Testis (tissue), 3 donors: ENCODE results near the gene ITPR2. TPM values are rescaled to one million over a fixed set of nuclear protein-coding genes. Genes with fewer than 3 reads are reported as not detected.

Experiments used
- DNase-seq: peaks from one replicate; pipeline ENCODE4 v3.0.0-alpha.2; 2019
- H3K27ac ChIP-seq, 2 donors: fragments of 200-600 bp; sonication (generic); one replicate each; pipeline ENCODE4 v1.5.1; 2019
- H3K27me3 ChIP-seq: fragments of 200-600 bp; sonication (generic); one replicate; pipeline ENCODE4 v1.5.1; 2019
- H3K36me3 ChIP-seq: fragments of 200-600 bp; sonication (generic); one replicate; pipeline ENCODE4 v1.5.1; 2017; ENCODE audit warnings: low read depth; ENCODE audit errors: missing control alignments
- H3K4me1 ChIP-seq: fragments of 200-600 bp; sonication (generic); one replicate; pipeline ENCODE4 v1.5.1; 2019
- H3K4me3 ChIP-seq, 2 donors: fragments of 200-600 bp; sonication (generic); one replicate each; pipeline ENCODE4 v1.5.1; 2017 to 2019
- H3K9me3 ChIP-seq: fragments of 200-600 bp; sonication (generic); one replicate; pipeline ENCODE4 v1.5.1; 2017
- POLR2A ChIP-seq: fragments of 450-650 bp; IDR thresholded peaks from one replicate; pipeline ENCODE4 v1.6.1; 2017; ENCODE audit warnings: antibody characterized with exemption, mild to moderate bottlenecking, moderate library complexity
- WGBS, 2 donors: methylation state at CpG; one replicate each; pipeline ENCODE4 v1.1.5; 2018; 5-methylcytosine and 5-hydroxymethylcytosine counted together
- intact Hi-C: fragments of 100-400 bp; cut with DNase I; formaldehyde crosslinking; loops from one replicate; pipeline ENCODE4 v1.15.1; 2023; ENCODE audit warnings: low total_unique reads
- polyA plus RNA-seq: library from polyadenylated mRNA; stranded (reverse); fragments of 350-450 nt; fragmentation: Illumina TruSeq; extraction: RNeasy Lipid Tissue Mini Kit (QIAGEN cat#74804); gene quantifications from one replicate; pipeline ENCODE4 v1.2.3, GENCODE V29; 2014; ENCODE audit warnings: low read depth, low replicate concordance; ENCODE audit not compliant: insufficient read depth
- total RNA-seq, 2 donors: library from RNA; depleted of rRNA; stranded (reverse); fragments of >200 nt; gene quantifications; one replicate each; pipeline ENCODE4 v1.2.3, GENCODE V29; 2016
- TF ChIP-seq, protein P1 (sequence below), 3 experiments: fragments of 450-650 bp in 2 of 3; fragments of 200-600 bp in 1 of 3; sonication (generic) in 1 of 3; IDR thresholded peaks; one replicate each; pipeline ENCODE4 v1.5.1; 2016 to 2019; ENCODE audit warnings: antibody characterized with exemption in 3 of 3, mild to moderate bottlenecking in 2 of 3, moderate library complexity in 1 of 3

ITPR2 gene
- total and polyA plus RNA-seq, 3 donors from 2014 or later, result 4.9 to 60.6 (median 56.9) TPM

DNA sequence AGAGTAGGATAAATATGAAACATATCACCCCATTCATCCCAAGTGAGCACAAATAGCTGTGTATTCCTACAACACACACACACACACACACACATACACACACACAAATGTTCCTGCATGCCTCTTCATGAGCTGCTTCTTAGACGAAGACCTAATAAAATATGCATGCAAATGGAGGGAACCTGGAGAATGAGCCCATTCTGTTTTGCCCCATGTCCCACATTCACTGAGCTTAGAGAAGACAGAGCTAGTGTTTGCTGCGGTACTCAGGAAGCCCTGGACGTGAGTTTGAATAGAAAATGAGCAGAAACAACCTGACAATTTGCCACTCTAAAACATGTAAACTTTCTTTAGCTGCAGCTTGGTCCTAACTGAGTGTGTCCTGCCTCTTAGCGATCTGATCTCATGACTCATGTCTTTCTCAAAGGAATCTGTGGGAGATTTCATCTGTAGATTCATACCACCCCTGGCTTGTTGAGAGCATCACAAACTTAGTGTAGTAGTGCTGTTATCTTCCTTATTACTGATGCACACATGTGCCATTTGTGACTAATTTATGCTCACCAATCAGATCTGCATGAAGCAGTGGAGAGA, 86.8 kb downstream of the ITPR2 start:
- Histone ChIP-seq H3K9me3 (no peaks in the 10 kb centered on the region), H3K4me3 (no peak overlapping the region), H3K27ac (no peak overlapping the region), H3K4me1 (peaks cover 11% of the 10 kb centered on the region), H3K36me3 (no peaks in the 10 kb centered on the region), H3K27me3 (no peaks in the 10 kb centered on the region)
- no peak for DNase-seq
- 90 to 91% methylated on average over 4 of the region's 4 CpGs for WGBS, 2 donors
- intact Hi-C loops, result no loop called here
- TF ChIP-seq POLR2A, result no peak
- TF ChIP-seq, protein P1, sequence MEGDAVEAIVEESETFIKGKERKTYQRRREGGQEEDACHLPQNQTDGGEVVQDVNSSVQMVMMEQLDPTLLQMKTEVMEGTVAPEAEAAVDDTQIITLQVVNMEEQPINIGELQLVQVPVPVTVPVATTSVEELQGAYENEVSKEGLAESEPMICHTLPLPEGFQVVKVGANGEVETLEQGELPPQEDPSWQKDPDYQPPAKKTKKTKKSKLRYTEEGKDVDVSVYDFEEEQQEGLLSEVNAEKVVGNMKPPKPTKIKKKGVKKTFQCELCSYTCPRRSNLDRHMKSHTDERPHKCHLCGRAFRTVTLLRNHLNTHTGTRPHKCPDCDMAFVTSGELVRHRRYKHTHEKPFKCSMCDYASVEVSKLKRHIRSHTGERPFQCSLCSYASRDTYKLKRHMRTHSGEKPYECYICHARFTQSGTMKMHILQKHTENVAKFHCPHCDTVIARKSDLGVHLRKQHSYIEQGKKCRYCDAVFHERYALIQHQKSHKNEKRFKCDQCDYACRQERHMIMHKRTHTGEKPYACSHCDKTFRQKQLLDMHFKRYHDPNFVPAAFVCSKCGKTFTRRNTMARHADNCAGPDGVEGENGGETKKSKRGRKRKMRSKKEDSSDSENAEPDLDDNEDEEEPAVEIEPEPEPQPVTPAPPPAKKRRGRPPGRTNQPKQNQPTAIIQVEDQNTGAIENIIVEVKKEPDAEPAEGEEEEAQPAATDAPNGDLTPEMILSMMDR (IDR thresholded peaks at IDR 0.05), result no peak

DNA sequence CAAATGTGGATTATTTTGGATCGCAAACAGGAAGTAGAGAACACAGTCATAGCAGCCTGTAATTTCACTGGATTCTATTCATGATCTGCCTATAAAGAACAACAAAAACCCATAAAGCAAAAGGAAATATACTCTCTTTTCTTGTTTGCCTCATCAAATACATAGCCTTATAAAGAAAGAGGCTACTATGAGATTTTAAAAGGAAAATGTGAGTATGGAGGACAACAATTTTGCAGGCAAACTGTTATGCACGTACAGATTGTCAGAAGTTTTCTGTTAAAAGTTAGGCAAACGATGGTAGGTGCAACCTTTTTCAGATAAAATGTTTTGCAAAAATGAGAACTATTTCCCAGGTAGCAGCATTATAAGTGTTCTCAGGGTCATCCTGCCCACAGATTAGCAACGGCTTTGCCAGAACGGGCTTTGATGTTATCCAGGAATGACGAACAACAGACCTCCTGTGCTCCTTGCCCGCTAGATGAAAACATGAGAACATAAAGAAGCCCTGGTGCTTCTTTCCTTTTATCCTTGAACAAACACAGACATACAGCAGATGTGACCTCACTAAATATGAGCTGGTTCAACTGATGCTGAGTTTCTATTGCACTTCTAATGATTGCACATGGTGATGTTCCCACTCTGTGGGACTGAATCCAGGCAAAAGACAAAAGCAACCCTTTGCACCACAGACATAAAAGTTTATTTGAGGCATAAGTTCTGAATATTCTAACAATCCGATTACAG, 88.1 kb downstream of the ITPR2 start:
- no peak for TF ChIP-seq POLR2A
- TF ChIP-seq, protein P1 (IDR thresholded peaks at IDR 0.05), result no peak
- WGBS, 2 donors, result 52 to 55% methylated on average over 8 of the region's 8 CpGs
- Histone ChIP-seq H3K27me3 (no peaks in the 10 kb centered on the region), H3K4me3 (no peak overlapping the region), H3K9me3 (no peaks in the 10 kb centered on the region), H3K4me1 (peaks cover 11% of the 10 kb centered on the region), H3K27ac (no peak overlapping the region), H3K36me3 (no peaks in the 10 kb centered on the region)
- intact Hi-C loops, result no loop called here
- DNase-seq, result no peak

DNA sequence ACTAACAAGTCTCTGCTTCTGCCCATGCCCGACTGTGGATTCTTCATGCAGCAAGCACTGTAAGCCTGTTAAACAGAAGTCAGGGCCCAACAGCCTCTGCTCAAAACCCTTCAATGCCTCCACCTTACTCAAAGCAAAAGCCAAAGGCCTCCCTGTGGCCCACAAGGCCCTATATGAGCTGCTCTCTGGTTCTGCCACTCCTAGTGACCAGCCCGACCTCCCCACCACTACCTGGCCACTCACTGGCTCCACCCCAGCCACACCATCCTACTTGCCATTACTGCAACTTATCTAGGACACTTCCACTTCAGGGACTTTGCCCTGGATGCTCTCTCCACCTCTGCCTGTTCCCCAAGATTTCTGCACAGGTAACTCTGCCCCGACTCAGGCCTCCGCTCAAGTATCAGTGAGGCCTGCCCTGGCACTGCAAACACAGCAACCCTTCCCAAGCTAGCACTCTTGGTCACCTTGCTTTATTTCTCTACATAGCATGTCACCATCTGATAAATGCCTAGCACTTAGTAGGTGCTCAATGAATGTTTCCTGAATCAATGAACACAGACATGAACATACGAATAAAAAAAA, 88.9 kb downstream of the ITPR2 start:
- DNase-seq, result no peak
- H3K4me3 ChIP-seq, result no peak overlapping the region
- no peaks in the 10 kb centered on the region for H3K9me3 ChIP-seq
- no peaks in the 10 kb centered on the region for H3K27me3 ChIP-seq
- TF ChIP-seq POLR2A, result no peak
- TF ChIP-seq, protein P1 (IDR thresholded peaks at IDR 0.05), result no peak
- peaks cover 11% of the 10 kb centered on the region for H3K4me1 ChIP-seq
- intact Hi-C loops, result no loop called here
- WGBS, 2 donors, result 91 to 93% methylated on average over 5 of the region's 5 CpGs
- no peaks in the 10 kb centered on the region for H3K36me3 ChIP-seq
- no peak overlapping the region for H3K27ac ChIP-seq

DNA sequence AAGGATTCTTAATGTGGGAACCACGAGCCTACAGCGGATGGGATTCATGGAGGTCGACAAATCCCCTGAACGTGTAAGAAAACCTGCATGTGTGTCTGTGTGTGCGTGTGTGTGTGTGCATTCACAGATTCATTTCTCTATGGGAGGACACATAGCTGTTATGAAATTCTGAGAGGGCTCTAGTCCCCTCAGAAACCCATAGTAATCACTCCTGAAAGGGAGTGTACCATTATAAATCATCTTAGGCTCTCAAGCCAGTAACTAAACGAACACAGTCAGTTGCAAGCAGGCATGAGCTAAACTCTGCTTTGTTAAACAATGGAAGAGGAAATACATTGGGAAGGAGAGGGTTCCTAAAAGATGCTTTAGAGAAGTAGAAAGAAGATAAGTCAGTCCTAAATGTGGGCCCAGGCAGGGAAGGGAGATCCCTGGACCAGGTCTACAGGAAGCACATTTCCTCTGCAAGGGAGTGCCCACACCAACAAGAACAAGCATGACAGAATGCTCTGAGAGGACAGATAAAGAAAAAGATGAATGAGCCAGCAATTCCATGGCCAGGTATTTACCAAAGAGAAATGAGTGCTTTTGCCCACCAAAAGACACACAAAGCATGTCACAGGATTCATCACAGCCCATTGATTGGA, 91.3 kb downstream of the ITPR2 start:
- TF ChIP-seq, protein P1 (IDR thresholded peaks at IDR 0.05), result no peak
- no peak for TF ChIP-seq POLR2A
- Histone ChIP-seq H3K9me3 (no peaks in the 10 kb centered on the region), H3K27me3 (no peaks in the 10 kb centered on the region), H3K4me1 (peaks cover 11% of the 10 kb centered on the region), H3K27ac (no peak overlapping the region), H3K4me3 (no peak overlapping the region), H3K36me3 (no peaks in the 10 kb centered on the region)
- DNase-seq, result no peak
- 74 to 85% methylated on average over 6 of the region's 6 CpGs for WGBS, 2 donors
- intact Hi-C loops, result no loop called here
